GM04504 (cell line): ENCODE results near the gene TGFBI.
A peak's percentile ranks its signal among the peaks of the same experiment; 100 is the strongest.

ENCODE experiments used
- DNase-seq: peaks from one replicate; pipeline ENCODE4 v3.0.0-alpha.2; 2012; ENCODE audit warnings: low read depth

TGFBI gene

DNA sequence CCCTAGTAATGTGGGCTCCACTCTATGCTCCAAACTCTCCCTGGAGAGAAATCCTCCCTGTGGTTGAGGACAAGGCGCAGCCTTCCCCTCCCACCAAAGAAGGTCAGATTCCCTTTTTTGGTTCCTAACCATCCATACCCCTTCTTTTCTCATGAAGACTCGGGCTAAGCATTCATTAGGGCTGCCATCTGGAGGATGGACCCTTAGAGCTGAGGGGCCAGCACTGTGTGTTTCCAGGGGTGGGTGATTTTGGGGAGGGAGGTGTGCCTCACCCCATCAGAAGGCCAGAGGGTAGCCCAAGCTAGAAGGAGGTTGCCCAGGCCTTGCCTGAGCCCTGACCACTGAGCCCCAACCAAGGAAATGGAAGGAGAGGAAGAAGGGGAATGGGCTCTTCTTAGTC is 36.8 kb downstream of the TGFBI start:
- no peak for DNase-seq

- DNase-seq: peak; percentile 43
Observed at GRCh38 chr5:136066661-136067271, 38.0 kb downstream of the TGFBI start.

GRCh38 chr5:136067422-136067821 is 38.6 kb downstream of the TGFBI start:
- DNase-seq: no peak

DNA sequence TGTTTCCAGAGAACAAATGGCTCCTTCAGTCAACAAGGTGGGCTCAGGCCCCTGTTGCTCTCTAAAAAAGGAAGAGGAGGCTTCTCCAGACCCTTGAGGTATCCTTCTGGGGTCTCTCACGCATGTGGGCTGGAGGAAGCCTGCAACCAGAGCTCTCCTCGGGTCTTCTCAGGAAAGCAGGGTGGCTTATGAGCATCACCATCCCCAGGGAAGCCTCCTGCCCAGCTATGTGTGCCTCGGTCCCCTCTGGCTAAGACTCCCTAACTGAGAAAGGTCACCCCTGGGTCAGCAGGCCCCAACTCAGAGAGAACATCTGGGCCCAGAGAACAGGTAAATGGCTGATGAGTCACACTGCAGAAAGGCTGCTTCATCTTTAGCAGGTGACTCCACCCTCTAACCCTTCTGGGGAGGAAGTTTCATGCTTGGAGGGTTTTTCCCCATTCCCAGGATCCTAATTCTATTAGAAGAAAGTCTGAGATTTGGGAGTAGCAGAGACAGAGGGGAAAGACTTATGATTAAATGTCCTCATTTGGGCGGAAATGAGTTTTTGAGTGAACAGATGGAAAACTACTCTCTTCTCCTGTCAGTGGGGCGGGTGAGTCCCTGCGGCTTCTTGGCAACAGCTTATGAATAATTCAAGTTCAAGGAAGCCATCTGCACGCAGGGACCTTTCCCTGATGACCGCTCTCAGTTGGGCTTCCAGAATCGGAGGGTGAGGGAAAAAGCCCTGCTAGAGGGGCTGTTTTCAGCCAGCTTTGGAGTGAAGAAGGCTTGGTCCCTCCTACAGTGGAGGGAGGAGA is 41.9 kb downstream of the TGFBI start:
- no peak for DNase-seq

DNA sequence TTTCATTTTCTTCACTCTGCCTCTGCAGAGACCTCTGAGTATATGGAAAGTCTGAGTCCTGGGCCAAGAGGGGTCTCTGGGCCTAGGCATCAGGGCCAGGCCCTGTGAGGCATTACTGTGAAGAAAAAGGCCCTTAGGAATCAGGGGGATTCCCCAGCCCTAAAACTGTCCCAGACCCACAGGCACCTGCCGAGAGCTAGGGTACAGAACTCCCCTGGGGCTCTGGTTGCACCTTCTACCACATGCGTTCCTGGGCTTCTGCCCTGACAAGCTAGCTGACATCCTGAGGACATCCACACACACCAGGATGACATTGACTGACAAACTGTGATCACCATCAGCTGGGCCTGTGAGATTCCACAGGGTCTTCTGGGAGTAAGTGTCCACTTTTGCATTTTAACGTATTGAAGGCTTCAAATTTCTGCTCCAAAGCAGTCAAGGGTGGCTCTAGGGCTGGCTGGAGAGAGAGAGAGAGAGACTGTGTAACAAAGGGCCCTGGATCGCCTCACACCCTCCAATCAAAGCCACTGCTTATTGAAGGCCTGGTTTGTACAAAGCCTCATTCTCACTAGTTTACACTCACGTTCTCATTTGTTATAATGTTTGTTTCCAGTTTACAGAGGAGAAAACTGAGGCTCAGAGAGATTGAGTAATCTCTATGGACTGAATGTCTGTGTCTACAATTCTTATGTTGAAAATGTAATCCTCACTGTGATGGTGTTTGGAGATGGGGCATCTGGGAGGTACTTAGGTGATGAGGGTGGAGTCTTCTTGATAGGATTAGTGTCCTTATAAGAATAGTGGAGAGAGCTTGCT is 45.1 kb downstream of the TGFBI start:
- DNase-seq: no peak

DNA sequence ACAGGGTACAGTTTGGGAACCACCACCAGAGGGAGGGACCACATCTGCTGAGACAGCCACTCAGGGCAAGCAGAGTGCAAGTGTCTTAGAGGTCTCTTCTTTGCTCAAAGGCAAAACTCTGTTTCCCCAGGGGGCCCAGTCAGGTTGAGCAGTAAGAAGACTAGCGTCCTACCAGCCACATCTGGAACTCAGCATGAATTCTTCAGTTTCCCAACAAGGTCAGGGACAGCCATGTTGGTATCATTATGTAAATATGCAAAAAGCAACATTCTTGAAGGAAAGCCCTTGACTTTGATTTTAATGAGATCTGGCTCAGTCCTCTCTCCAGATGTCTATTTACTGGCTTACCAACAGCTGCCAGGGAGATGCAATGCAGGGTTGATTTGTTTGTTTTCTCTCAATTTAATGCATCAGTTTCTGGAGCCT is 46.7 kb downstream of the TGFBI start:
- DNase-seq: peak; percentile 69

DNA sequence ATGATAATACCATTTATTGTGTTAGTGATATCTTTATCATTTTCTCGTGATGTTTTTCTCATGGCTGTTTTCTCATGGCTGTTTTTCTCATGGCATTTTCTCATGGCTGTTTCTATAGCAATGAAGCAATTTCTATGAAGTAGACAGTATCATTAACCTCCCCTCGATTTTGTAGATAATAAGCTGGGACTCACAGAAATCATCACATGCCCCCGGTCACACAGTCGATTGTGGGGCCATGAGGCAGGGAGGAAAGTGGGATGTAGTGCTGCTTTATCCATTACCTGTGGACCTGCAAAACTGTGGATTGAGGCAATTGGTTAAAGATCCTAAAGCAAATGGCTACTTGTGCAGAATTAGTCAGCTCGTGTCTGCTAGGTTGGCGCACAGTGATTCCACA is 47.3 kb downstream of the TGFBI start:
- DNase-seq: no peak

GRCh38 chr5:136076881-136077445 is 48.2 kb downstream of the TGFBI start:
- DNase-seq: no peak

GRCh38 chr5:136079195-136079985 is 50.6 kb downstream of the TGFBI start:
- DNase-seq: no peak

- DNase-seq: no peak
Observed at GRCh38 chr5:136080113-136080482, 51.3 kb downstream of the TGFBI start.

DNA sequence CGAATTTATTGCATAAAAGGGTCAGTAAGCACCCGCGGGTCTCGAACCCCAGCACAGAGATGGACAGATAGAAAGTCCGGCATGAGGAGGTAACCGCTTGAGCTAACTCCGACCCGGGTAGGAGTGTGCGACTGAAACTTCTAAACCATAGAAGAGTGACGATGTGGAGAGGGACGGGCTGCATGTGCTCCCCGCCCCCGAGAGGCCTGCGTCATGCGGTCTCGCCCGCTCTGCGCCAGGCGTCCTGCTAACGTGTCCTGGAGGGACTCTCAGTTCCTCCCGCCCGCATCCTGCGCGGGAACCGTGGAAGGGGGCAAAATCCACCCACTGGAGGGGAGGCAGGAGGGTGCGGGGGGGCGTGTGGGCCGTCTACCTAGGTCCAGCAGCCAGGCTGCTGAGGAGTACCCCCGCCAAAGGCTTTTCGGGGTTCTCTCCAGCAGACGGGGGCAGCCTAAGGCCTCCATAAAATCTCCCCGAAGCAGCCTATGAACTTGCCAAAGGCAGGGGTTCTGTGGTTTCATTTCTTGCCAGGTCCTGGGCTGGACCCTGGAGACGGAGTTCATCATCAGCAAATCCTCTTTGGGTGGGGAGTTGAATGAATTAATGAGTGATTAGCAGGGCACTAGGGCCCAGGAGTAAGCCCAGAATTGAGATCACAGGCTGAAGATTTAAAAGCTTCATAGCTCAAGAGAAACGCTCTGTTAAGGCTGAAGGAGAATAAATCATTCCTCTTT is 51.9 kb downstream of the TGFBI start:
- peak; percentile 87 for DNase-seq

DNA sequence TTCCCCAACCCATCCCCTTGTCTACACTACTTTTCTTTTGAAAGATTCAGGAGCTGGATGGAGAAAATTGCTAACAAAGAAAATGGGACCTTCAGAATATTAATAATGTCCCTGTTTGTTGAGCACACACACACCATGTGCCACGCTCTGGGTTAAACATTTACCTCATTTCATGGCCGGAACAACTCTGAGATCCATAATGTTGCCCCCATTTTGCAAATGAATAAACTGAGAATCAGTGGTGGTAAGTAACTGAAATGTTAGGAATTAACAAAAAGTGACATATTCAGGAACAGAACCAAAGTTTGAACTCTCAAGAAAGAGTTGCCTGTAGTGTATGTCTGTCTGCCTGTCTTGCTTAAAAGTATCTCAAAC is 52.4 kb downstream of the TGFBI start:
- no peak for DNase-seq

GRCh38 chr5:136082390-136083193 is 53.8 kb downstream of the TGFBI start:
- no peak for DNase-seq

DNA sequence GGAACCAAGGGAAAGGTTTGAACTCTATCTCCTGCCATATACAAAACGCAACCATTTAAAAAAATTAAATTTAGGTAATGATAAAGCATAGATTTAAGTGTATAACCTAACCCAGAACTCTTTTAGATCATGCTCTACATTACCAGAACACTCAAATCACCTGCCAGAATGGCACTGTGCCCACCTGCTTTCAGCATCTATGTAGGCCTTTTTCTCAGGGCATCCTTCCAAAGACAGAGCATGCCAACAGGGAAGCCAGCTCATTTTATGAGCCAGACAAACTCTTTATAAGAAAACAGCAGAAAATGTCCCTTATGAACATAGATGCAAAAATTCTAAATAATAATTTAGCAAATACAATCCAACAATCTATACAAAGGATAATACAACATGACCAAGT is 55.9 kb downstream of the TGFBI start:
- DNase-seq: no peak

DNA sequence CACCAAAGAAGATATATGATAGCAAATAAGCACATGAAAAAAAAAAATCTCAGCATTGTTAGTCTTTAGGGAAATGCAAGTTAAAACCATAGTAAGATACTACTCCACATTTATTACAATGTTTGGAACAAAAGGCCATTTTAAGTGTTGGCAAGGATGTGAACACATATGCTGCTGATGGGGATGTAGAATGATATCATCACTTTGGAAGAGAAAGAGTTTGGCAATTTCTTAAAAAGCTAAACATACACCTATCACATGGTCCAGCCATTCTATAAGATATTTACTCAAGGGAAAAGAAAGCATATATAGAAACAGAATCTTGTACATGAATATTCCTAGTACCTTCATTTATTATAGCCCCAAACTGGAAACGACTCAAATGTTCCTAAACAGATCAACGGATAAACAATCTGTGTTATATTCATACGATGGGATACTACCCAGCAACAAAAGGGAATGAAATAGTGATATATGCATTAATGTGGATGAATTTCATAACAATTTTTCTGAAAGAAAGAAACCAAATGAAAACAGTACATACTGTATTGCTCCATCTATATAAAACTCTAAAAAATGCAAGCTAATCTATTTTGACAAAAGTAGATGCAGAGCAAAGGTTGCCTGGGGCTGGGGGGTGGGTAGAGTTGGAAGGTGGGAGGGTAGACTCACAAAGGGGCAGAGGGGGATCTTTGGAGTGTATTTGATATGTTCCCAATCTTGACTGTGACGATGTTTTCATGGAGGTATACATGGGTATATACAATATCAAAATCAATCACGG is 58.2 kb downstream of the TGFBI start:
- DNase-seq: no peak

- no peak for DNase-seq
Observed at GRCh38 chr5:136087961-136088871, 59.4 kb downstream of the TGFBI start.

DNA sequence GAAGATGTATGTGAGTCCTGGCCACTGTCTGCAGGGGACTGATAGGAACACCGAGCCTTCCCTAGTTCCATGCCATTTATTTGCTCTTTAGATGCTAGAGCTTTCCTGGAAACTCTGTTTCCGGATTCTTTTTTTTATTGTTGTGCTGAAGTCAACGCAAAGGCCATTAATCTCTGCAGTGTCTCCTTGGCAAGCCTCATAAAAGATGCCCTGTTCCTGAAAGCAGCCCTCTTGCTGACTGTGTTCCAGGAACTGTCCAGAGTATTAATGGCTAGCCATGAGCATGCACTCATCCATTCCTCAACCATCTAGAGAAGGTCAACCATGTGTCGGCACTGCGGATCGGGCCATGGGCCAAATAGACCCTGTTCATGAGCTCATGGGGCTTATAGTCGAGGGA is 61.0 kb downstream of the TGFBI start:
- DNase-seq: no peak

- DNase-seq: no peak
Observed at GRCh38 chr5:136090319-136090718, 61.5 kb downstream of the TGFBI start.
